WTC11 (cell line): ENCODE results near the gene MRPL2. TPM values are rescaled to one million over a fixed set of nuclear protein-coding genes. Genes with fewer than 3 reads are reported as not detected.

Experiments
- ATAC-seq: fragments of 200-7000 bp; cut with Tn5 transposase; 2 replicates; pipeline ENCODE4 v1.10.0; 2021; ENCODE audit warnings: mild to moderate bottlenecking, moderate library complexity
- CTCF ChIA-PET: fragments of 300-600 bp; sonication (Branson Sonifier 250); formaldehyde crosslinking; loops from one replicate; lab custom pipeline; 2021; ENCODE audit warnings: antibody characterized with exemption; lab: Charles Lee
- POLR2A ChIA-PET: fragments of 350-600 bp; sonication (Branson Sonifier 250); formaldehyde crosslinking; loops from one replicate; lab custom pipeline; 2021; ENCODE audit warnings: antibody characterized with exemption; lab: Charles Lee
- DNase-seq: peaks from one replicate; pipeline ENCODE4 v3.0.0; 2021; ENCODE audit warnings: low spot score
- H3K27ac Mint-ChIP-seq: 2 replicates; pipeline ENCODE4 v1.8.0; 2021; ENCODE audit warnings: mixed read lengths
- H3K27me3 Mint-ChIP-seq: 2 replicates; pipeline ENCODE4 v1.8.0; 2021; ENCODE audit warnings: low read depth, mild to moderate bottlenecking, moderate library complexity, mixed read lengths
- H3K36me3 Mint-ChIP-seq: 2 replicates; pipeline ENCODE4 v1.8.0; 2021; ENCODE audit warnings: mixed read lengths
- H3K4me1 Mint-ChIP-seq: 2 replicates; pipeline ENCODE4 v1.8.0; 2022; ENCODE audit warnings: mixed read lengths
- H3K4me3 Mint-ChIP-seq: 2 replicates; pipeline ENCODE4 v1.8.0; 2021; ENCODE audit warnings: mild to moderate bottlenecking, moderate library complexity, mixed read lengths
- H3K9me3 Mint-ChIP-seq: 2 replicates; pipeline ENCODE4 v1.8.0; 2021; ENCODE audit warnings: mixed read lengths
- AFF4 ChIP-seq: sonication (generic); formaldehyde crosslinking; IDR thresholded peaks from 2 replicates; pipeline ENCODE4 v1.8.1; 2023; ENCODE audit warnings: mild to moderate bottlenecking, missing genetic modification reagents, borderline replicate concordance
- ATF3 ChIP-seq: sonication (generic); formaldehyde crosslinking; conservative IDR thresholded peaks from 2 replicates; pipeline ENCODE4 v1.8.1; 2022; ENCODE audit warnings: mild to moderate bottlenecking, missing genetic modification reagents
- CBFB ChIP-seq: sonication (generic); formaldehyde crosslinking; IDR thresholded peaks from 2 replicates; pipeline ENCODE4 v1.8.1; 2022; ENCODE audit warnings: mild to moderate bottlenecking, low read depth, missing genetic modification reagents
- CREM ChIP-seq: sonication (generic); formaldehyde crosslinking; IDR thresholded peaks from 2 replicates; pipeline ENCODE4 v1.8.1; 2022; ENCODE audit warnings: mild to moderate bottlenecking, missing genetic modification reagents, moderate library complexity
- ETV6 ChIP-seq: sonication (generic); formaldehyde crosslinking; IDR thresholded peaks from 2 replicates; pipeline ENCODE4 v1.8.1; 2022; ENCODE audit warnings: mild to moderate bottlenecking, missing genetic modification reagents
- JAZF1 ChIP-seq: fragments of 250-450 bp; sonication (Bioruptor Pico); IDR thresholded peaks from 2 replicates; pipeline ENCODE4 v1.9.0; 2021; ENCODE audit warnings: moderate library complexity, mild to moderate bottlenecking, inconsistent platforms
- JUN ChIP-seq: sonication (generic); formaldehyde crosslinking; IDR thresholded peaks from 2 replicates; pipeline ENCODE4 v1.8.0; 2023; ENCODE audit warnings: mild to moderate bottlenecking, missing genetic modification reagents
- KAT7 ChIP-seq: sonication (generic); formaldehyde crosslinking; IDR thresholded peaks from 2 replicates; pipeline ENCODE4 v1.8.1; 2023; ENCODE audit warnings: missing genetic modification reagents, mild to moderate bottlenecking, borderline replicate concordance
- NR1H2 ChIP-seq: sonication (generic); formaldehyde crosslinking; IDR thresholded peaks from 2 replicates; pipeline ENCODE4 v1.9.0; 2021; ENCODE audit warnings: mild to moderate bottlenecking, moderate library complexity, missing genetic modification reagents
- PRDM15 ChIP-seq: sonication (generic); formaldehyde crosslinking; IDR thresholded peaks from 2 replicates; pipeline ENCODE4 v1.8.0; 2022; ENCODE audit warnings: missing genetic modification reagents
- PREB ChIP-seq: sonication (generic); formaldehyde crosslinking; IDR thresholded peaks from 2 replicates; pipeline ENCODE4 v1.8.1; 2022; ENCODE audit warnings: mild to moderate bottlenecking, missing genetic modification reagents, moderate library complexity, borderline replicate concordance
- RELA ChIP-seq: sonication (generic); formaldehyde crosslinking; IDR thresholded peaks from 2 replicates; pipeline ENCODE4 v1.8.1; 2022; ENCODE audit warnings: missing genetic modification reagents, mild to moderate bottlenecking, borderline replicate concordance
- RORB ChIP-seq: fragments of 250-450 bp; sonication (Bioruptor Pico); IDR thresholded peaks from 2 replicates; pipeline ENCODE4 v1.9.0; 2021; ENCODE audit warnings: mild to moderate bottlenecking
- SP1 ChIP-seq: sonication (generic); formaldehyde crosslinking; conservative IDR thresholded peaks from 2 replicates; pipeline ENCODE4 v1.8.1; 2022; ENCODE audit warnings: missing genetic modification reagents
- TCF7 ChIP-seq: sonication (generic); formaldehyde crosslinking; IDR thresholded peaks from 2 replicates; pipeline ENCODE4 v1.8.0; 2022; ENCODE audit warnings: mild to moderate bottlenecking, low read depth, missing genetic modification reagents, moderate library complexity
- TEAD1 ChIP-seq: sonication (generic); formaldehyde crosslinking; IDR thresholded peaks from 2 replicates; pipeline ENCODE4 v1.8.0; 2022; ENCODE audit warnings: mild to moderate bottlenecking, missing genetic modification reagents
- TEAD4 ChIP-seq: sonication (generic); formaldehyde crosslinking; IDR thresholded peaks from 2 replicates; pipeline ENCODE4 v1.8.0; 2022; ENCODE audit warnings: mild to moderate bottlenecking, missing genetic modification reagents
- ZNF138 ChIP-seq: sonication (generic); formaldehyde crosslinking; conservative IDR thresholded peaks from 2 replicates; pipeline ENCODE4 v1.8.1; 2022; ENCODE audit warnings: mild to moderate bottlenecking, moderate library complexity, missing genetic modification reagents
- ZNF232 ChIP-seq: sonication (generic); formaldehyde crosslinking; IDR thresholded peaks from 2 replicates; pipeline ENCODE4 v1.8.0; 2022; ENCODE audit warnings: mild to moderate bottlenecking, missing genetic modification reagents
- ZNF416 ChIP-seq: fragments of 250-450 bp; sonication (Bioruptor Pico); IDR thresholded peaks from 2 replicates; pipeline ENCODE4 v1.9.0; 2021; ENCODE audit warnings: mild to moderate bottlenecking, inconsistent platforms
- ZNF512 ChIP-seq: sonication (generic); formaldehyde crosslinking; IDR thresholded peaks from 2 replicates; pipeline ENCODE4 v1.8.1; 2022; ENCODE audit warnings: missing genetic modification reagents, borderline replicate concordance
- ZSCAN18 ChIP-seq: fragments of 250-450 bp; sonication (Bioruptor Pico); IDR thresholded peaks from 2 replicates; pipeline ENCODE4 v2.1.2; 2022; ENCODE audit warnings: mild to moderate bottlenecking, moderate library complexity
- total RNA-seq: library from RNA; stranded (reverse); gene quantifications from 3 replicates; pipeline ENCODE4 v1.2.3, GENCODE V29; 2021

Gene MRPL2
- total RNA-seq, 1 experiment from 2014 or later, result 131 TPM

GRCh38 chr6:43040542-43041257 is 18.5 kb downstream of the MRPL2 start:
- no peaks in the 10 kb centered on the region for H3K9me3 Mint-ChIP-seq
- H3K4me3 Mint-ChIP-seq, result no peak overlapping the region
- no peak overlapping the region for H3K27ac Mint-ChIP-seq
- no peaks in the 10 kb centered on the region for H3K27me3 Mint-ChIP-seq
- POLR2A ChIA-PET, result interaction anchor here (0.6 to 0.7 kb wide), 4 partner anchors 103 to 1076 kb away, joined by 3 to 9 read pairs (median 6); no protein-coding TSS in a partner anchor
- no peak for DNase-seq
- peaks cover 50% of the 10 kb centered on the region for H3K36me3 Mint-ChIP-seq
- no peak for ATAC-seq
- no peaks in the 10 kb centered on the region for H3K4me1 Mint-ChIP-seq
- CTCF ChIA-PET, result interaction anchor here (0.6 to 1.5 kb wide), 3 partner anchors 34 to 123 kb away, joined by 3 to 6 read pairs (median 3); no protein-coding TSS in a partner anchor
- TF ChIP-seq ETV6 (CRISPR knock-in tag), result no peak
- no peak for TF ChIP-seq PREB
- no peak for TF ChIP-seq ZNF138 (CRISPR knock-in tag)
- no peak for TF ChIP-seq TEAD1 (CRISPR knock-in tag)
- TF ChIP-seq ZSCAN18, result no peak
- TF ChIP-seq CREM (CRISPR knock-in tag), result no peak
- TF ChIP-seq JAZF1 (CRISPR knock-in tag), result no peak
- TF ChIP-seq RORB, result no peak
- TF ChIP-seq ATF3 (CRISPR knock-in tag), result no peak
- no peak for TF ChIP-seq ZNF232 (CRISPR knock-in tag)

GRCh38 chr6:43038727-43039126 is 20.5 kb downstream of the MRPL2 start:
- Mint-ChIP-seq H3K4me3 (no peak overlapping the region), H3K27ac (peak overlapping the region; percentile 8; the same call in 1 of the 2 replicates), H3K36me3 (peaks cover 48% of the 10 kb centered on the region), H3K27me3 (no peaks in the 10 kb centered on the region), H3K9me3 (no peaks in the 10 kb centered on the region), H3K4me1 (no peaks in the 10 kb centered on the region)
- ATAC-seq, result no peak
- POLR2A ChIA-PET, result no interaction called here
- CTCF ChIA-PET, result no interaction called here
- DNase-seq, result no peak
- TF ChIP-seq ZNF512 (CRISPR knock-in tag) (no peak), TEAD4 (CRISPR knock-in tag) (no peak), ZNF416 (no peak), SP1 (CRISPR knock-in tag) (no peak), TCF7 (no peak), CBFB (CRISPR knock-in tag) (no peak), RORB (no peak), KAT7 (CRISPR knock-in tag) (no peak), ATF3 (CRISPR knock-in tag) (no peak), JUN (CRISPR knock-in tag) (no peak), PRDM15 (CRISPR knock-in tag) (no peak), RELA (CRISPR knock-in tag) (no peak), AFF4 (CRISPR knock-in tag) (no peak), NR1H2 (CRISPR knock-in tag) (no peak)
